GM18507 (cell line): ENCODE results near the gene KIF26B.

Experiments
- DNase-seq: peaks from one replicate; pipeline ENCODE4 v3.0.0; 2011; ENCODE audit warnings: low read depth; ENCODE audit not compliant: insufficient read length; ENCODE audit errors: extremely low spot score
- FAIRE-seq: peaks from 2 replicates; lab custom pipeline; 2011; peaks lifted over from hg19 to GRCh38; lab: Jason Lieb, UNC

Gene KIF26B

DNA sequence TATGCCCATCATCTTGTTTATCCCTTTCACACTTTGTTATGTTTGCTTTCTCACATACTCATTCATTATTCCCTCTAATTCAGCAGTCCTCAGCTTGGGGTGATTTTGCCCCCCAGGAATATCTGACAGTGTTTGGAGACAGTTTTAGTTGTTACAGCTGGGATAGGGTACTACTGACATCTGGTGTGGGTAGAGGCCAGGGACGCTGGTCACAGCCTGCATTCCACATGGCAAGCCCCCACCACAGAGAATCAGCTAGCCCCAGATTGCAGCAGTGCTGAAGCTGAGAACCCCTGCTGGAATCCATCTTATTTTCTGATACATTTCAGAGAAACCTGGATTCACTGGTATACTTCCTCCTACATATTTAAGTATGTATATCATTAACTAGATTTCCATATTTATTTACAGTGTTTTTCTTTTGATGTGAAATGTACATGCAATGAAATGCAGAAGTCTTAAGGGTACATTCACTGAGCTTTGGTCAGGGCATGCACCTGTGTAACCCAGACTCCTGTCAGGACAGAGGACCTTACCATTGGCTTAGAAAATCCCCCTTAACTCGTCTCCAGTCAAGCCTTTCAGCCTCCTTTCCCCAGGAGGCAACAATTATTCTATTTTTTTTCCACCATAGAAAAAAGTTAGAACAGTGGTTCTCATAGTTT lies 68.3 kb downstream of the KIF26B start:
- FAIRE-seq (no peak), DNase-seq (no peak)

DNA sequence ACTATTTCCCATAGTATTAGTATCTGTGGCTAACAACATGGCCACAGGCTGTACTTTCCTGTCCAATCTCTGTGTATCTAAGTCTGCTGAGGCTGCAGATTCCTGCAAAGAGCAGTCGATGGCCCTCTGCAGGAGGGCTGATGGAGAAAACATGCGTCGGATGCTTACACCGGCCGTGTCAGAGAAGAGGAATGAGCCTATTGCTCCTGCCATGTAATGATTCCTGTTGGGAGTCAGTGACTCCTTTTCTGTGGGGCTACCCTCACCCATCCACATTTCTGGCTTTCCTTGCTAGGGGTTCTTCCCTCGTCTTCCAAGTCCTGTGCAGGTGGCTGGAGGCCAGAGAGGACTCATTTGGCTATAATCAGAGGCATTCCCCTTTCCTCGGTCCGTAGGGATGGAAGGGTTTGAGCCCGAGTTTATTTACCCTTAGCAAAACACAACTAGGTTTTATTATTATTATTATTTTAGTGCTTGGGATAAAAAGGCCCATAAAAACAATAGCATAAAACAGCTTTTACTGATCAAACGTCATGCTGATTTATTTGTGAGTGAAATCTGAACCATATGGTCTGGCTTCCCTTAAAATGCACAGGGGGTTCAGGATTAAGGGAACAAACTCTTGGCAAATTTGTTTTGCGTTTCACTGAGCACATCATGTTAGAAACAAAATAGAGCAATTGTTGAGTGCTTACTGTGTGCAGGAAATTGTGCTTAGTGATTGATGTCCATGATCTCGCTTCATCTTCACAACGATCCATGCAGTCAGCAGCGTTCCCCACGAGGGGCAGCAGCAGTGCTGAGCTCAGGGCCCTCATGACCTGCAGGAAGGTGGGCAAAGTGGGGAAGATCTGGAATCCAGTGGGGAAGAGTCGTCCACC lies 70.8 kb downstream of the KIF26B start:
- DNase-seq (no peak), FAIRE-seq (no peak)

DNA sequence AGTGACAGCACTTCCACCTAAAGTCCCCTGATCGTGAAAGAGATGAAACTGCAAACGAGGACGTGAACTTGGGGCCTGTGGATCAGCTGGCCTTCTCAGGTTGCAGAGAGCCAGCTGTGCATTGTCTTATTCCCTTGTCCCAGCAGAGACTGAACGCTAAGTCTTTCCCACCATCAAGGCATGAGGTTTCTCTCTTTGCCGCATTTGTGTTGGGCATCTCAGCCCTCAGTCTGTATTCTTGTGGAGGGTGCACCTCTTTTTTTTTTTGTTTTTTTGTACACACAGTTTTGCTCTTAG lies 71.4 kb downstream of the KIF26B start:
- DNase-seq (no peak), FAIRE-seq (no peak)

DNA sequence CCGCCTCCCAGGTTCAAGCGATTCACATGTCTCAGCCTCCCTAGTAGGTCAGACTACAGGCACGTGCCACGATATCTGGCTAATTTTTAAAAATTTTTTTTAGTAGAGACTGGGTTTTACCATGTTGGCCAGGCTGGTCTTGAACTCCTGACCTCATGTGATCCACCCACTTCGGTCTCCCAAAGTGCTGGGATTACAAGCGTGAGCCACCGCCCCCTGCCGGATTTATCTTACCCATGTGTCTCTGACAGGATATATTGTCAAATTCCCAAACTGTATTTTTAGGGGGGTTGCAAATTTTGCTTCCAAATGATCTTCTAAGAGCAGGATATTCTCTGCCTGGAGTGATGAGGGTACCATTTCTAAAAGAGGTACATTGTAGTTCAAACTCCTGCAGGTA lies 74.3 kb downstream of the KIF26B start:
- no peak for FAIRE-seq
- no peak for DNase-seq

DNA sequence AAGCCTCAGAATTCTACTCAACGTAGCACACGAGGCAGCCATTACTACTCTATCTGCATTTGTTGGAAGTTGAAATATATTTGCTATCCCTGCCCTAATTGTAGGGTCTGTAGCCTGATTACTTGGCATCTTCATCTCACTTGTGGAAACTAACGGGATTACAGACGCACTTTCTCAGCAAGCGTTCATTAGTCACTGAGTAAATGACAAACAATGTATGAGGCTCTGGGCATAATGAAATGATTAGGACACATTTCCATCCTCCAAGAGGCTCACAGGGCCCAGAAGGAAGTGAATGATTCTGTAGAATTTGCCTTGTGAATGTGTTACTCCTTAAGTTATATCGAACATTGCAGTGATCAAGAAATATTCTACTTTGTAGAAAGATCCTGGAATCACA lies 78.1 kb downstream of the KIF26B start:
- FAIRE-seq (no peak), DNase-seq (no peak)

DNA sequence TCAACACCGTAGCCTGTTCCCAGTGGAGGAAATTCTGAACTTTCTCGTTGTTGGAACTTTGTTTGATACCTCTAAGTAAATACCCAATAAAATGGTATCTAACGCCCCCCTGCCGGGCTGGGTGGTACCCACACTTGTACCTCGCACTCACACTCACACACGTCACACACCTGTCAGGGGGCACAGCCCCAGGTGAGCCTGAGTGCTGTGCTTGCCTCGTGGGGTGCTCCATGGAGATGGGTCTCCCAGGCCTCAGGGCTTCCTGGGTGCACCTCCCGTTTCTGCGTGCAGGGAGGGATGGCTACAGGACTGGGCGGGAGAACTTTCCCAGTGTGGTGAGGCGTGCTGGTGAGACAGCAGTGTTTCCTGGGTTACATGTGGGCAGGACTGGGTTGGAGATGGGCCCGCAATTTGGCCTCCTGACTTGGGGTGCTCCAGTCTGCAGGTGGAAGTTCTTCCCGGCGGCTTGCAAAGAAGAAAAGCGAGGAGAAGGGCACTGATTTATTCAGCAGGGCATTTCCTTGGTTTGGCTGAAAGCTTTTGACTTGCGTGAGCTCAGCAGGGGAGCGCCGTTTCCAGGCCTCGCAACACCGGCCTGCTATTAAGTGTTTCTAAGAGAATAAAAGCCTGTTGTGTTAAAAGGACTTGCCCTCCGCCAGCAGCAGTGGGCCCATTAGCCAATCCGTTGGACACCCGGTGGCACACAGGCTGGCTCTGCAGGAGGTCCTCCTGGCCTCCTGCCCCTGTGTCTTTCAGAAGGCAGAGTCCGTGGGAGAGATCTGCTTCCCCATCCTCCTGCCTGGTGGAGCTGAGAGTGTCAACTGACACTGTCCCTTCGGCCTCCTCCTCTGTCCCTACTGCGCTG lies 79.7 kb downstream of the KIF26B start:
- DNase-seq (no peak), FAIRE-seq (no peak)

DNA sequence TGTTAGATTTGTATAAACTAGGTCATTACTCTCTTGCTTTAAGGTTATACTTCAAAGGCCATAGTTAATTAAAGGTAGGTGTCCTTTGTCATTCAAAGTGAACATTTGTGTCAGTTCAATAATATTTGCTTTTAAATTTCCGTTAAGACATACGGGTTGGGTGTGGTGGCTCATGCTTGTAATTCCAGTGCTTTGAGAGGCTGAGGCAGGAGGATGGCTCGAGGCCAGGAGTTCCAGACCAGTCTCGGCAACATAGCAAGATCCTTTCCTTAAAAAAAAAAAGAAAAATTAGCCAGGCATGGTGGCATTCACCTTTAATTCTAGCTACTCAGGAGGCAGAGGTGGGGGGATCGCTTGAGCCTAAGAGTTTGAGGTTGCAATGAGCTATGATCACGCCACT lies 80.4 kb downstream of the KIF26B start:
- DNase-seq (no peak), FAIRE-seq (no peak)

DNA sequence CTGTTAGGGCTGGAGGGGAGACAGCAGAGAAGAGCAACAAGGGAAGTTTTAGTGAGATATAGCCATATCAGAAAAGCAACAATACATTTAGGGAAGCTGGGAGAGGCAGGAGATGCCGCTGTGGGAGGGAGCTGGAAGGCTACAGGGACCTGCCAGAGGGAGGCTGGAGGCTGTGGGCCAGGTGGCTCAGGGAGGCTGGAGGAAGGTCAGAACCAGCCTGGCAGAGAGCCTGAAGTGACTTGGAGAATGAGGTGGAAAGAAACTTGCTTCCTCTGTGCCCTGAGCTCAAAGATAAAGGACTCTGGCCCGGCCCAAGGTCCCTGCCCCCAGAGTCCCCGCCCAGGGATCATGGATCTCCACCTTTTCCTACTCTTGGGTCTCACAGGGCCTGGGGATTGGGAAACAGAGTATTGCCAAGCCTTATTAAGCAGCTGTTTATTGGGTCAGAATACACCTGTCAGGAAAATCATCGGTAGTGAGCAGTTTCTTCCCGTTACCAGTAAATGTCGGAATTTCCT lies 85.9 kb downstream of the KIF26B start:
- no peak for FAIRE-seq
- no peak for DNase-seq

DNA sequence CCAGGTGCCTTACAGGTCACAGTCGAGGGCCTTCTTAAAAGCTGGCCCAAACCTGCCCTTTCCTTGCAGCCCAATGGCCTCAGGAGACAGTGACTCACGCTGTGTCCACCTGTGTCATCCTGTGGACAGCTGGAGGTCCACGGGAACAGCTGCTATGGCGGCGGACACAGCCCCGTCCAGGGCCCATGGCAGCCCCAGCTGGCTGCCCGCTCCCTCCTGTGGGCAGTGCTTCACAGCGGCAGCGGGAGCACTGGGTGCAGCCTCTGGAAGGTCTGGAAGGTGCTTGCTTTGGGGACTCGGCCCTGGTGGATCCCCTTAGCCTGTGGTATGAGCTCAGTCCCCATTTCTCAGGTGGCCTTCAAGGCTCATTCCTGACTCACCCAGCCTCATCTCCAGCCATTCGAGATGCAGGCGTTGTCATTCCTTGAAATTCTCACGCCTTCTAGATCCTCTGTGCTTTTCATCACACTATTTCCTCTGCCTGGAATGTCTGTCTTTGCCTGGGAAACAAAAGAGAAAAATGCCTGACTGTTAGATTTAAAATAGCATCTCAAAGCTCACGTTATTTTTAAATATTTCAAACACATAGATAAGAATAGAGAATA lies 86.8 kb downstream of the KIF26B start:
- DNase-seq (no peak), FAIRE-seq (no peak)

DNA sequence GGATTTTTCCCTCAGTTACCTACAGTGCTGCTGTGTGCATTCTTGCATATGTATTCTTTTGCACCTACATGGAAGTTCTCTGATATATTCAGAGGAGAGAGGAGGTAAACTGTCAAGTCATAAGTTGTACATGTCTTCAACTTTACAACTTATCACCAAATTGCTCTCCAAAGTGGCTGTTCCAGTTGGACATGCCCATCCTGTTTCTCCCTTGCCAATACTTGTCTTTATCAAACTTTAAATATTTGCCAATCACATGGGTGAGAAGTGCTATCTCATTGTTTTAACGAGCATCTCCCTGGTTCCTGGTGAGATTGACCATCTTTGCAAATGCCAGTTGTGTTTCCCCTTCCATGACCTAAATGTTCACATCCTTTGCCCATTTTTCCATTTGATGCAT lies 88.2 kb downstream of the KIF26B start:
- DNase-seq (no peak), FAIRE-seq (no peak)

DNA sequence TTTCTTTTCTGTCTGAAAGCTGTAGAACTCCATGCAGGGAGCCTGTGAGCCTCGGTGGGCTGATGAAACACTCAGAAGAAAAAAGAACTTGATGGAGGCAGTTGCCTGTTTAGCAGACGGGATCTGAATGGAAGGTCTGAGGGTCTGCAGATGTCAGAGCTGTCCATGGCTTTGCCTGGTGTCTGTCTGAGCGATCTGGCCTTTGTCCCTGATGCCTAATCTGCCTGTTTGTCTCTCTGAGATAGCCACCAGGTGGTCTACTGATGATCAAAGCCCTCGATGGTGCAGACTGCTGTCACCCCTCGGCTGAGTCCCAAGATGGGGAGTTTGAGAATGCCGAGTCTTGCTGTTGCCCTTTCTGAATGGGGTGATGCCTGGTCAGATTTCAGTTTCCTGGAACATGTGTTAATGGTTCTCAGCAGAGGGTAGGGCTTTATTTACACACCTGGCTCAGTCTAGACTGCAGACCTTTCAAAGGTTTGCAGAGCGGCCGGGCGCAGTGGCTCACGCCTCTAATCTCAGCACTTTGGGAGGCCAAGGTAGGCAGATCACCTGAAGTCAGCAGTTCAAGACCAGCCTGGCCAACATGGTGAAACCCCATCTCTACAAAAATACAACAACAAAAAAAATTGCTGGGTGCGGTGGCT lies 90.4 kb downstream of the KIF26B start:
- DNase-seq: no peak

DNA sequence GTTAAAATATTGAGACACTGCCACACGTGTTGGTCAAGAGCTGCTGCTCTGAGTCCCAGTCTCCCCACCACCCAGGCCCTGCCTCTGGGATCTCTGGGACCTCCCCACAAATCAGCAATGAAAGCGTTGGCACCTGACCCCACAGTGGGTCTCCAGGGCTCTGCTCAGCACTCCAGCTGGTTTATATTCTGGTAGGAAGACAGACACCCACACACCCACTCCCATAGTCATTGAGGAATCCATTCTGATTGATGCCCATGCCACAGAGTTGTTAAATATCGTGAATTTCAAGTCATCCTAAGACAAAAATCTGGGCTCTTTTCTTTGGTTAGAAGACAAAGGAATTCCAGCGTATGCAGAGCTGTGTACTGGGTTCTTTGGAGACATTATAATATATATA lies 91.6 kb downstream of the KIF26B start:
- FAIRE-seq (no peak), DNase-seq (no peak)

More for the DNA sequence above, 90.4 kb downstream of the KIF26B start:
- FAIRE-seq: no peak

DNA sequence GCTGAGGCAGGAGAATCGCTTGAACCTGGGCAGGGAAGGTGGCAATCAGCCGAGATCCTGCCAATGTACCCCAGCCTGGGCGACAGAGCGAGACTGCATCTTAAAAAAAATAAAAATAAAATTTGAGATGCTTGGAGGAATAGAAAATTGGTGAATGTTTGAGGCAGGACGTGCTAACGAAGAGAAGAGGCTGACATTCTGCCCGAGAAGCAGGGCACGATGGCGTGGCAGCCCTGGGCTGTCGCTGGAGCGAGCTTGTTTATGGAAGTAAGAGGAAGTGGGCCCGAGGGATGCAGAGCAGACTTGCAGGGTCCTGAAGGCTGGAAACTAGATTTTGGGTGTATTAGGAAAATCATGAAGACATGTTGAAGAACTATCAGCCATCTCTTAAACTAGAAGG lies 92.6 kb downstream of the KIF26B start:
- FAIRE-seq (no peak), DNase-seq (no peak)

DNA sequence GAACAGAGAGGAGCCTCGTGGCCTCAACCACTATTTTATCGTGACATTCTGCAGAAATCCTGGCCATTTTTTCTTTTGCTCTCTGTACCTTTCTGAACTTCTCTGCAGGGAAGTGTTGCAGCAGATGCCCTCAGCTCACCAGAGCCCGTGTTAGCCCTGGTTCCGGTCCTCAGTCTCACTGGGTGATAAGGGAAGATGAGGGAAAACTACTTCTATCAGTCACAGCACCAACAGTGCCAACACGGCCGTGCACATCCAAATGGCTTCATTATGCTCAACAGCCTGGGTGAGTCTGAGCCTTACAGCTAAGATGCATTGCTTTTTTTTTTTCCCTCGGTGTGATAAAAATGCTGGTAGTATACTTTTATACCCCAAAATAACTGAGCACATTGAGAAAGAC lies 93.0 kb downstream of the KIF26B start:
- FAIRE-seq: no peak
- DNase-seq: no peak

DNA sequence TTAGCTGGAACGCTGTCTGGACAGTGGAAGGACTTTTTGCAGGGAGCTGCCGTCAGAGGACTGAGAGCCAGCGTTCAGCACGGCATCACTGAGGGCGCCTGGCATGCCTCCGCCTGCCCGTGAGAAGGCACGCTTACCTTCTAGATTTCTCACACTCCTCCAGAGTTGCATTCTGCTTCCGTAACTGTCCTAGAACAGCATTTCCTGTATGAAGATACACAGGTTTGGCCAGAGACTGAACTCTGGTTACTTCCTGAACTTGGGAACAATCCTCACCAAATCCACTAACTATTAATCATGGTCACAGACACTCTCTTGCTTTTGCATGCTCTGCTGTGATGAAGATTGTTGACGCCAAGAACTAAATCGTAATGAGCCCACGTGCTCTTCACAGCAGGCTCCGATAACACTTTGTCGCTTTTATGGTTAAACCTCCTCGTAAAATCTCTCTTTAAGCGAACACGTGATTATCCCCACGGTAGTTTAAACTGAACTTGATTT lies 93.5 kb downstream of the KIF26B start:
- no peak for FAIRE-seq
- DNase-seq: no peak

DNA sequence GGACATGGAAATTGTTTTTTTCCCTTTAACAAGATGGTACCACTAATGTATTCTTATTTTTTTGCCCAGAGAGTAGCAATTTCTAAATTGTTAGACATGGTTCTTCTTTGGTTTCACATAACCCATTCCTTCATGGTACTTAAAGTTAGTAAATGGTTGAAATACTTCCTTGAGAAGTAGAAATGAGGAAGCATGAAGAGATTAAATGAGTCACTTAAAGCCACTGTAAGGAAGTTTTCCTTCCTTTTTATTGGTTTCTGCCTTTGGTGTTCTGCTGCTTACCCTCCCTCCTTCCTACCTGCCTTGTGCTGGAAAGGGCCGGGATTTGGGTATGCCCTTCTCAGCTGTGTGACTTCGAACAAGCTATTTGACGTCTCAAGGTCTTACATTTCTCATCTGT lies 101.0 kb downstream of the KIF26B start:
- DNase-seq (no peak), FAIRE-seq (no peak)

DNA sequence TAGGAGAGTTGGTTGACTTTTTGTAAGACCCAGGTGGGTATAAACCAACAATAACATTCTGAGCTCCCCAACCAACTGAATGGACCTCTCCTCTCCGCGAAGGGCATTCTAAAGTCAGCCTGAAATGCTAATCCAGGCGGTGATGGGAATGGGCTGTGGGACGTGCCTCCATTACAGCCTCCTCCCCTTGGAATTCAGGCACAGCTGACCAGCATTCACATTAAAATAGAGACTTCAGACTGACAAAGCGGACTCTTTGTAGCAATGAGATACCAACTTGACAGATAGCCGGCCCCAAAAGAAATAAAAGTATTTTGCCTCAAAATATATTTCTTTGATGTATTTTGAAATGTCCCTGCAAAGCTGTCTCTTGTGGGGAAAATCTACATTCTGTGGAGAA lies 101.7 kb downstream of the KIF26B start:
- no peak for DNase-seq
- FAIRE-seq: no peak

DNA sequence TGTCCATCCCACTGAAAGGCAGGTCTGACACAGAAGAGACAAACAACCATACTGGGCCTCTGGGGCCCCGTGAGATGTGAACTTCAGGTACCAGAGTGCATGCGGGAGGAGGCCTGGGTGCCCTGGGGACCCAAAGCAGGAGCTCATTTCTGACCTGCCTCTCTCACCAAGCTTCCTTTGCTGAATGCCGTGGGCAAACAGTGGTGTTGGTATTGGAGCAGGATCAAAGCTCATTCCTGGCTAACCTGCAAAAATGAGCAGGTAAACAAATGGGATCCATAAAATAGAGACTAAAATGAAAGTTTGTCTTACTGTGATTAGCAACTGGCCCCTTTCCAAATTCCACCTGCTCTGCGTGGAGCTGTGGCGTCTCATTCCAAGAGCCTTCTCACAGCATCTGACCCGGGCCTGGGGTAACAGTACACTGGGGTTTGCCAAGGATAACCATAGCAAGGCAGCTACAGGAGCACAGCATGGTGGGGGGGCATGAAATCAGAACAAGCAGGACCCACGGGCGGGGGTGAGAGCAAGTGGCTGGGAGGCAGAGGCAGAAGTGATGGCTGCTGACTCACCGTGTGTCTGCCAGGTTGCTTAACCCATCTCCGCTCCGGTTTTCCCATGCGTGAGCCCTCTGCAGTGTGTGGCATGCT lies 103.6 kb downstream of the KIF26B start:
- DNase-seq (no peak), FAIRE-seq (no peak)
